HG03558 (cell line): Measurements from ENCODE around the gene C11orf91.
"Not testable (repeated sequence)": the region's sequence is repeated elsewhere in the genome, so short reads cannot be mapped to it uniquely, and the experiment has no call there.

Experiments used
- ATAC-seq: cut with Tn5 transposase; IDR thresholded peaks from one replicate; pipeline ENCODE4 v1.9.1; 2021; ENCODE audit warnings: moderate number of reproducible peaks; ENCODE audit not compliant: unreplicated experiment; ENCODE audit errors: extremely low read depth

C11orf91 gene

GRCh38 chr11:33700502-33701271, at the start of gene C11orf91:
Gene C11orf91, minus strand, starts transcription at chr11:33700826. Its CDS starts 86 bp downstream, at chr11:33700740.
- ATAC-seq = peak; percentile 58

GRCh38 chr11:33747979-33748378, 47.4 kb upstream of the C11orf91 start:
- no peak for ATAC-seq

GRCh38 chr11:33743291-33743690, 42.7 kb upstream of the C11orf91 start:
- ATAC-seq = no peak

- no peak for ATAC-seq
Observed at GRCh38 chr11:33742249-33742851, 41.7 kb upstream of the C11orf91 start.

GRCh38 chr11:33741806-33742205, 41.2 kb upstream of the C11orf91 start:
- no peak for ATAC-seq

- ATAC-seq = no peak
Observed at GRCh38 chr11:33737362-33737821, 36.8 kb upstream of the C11orf91 start.

- no peak for ATAC-seq
Observed at GRCh38 chr11:33736148-33736812, 35.7 kb upstream of the C11orf91 start, which contains the start of gene CD59. Gene CD59, minus strand, starts transcription at chr11:33736423. Its CDS starts 13,978 bp downstream, at chr11:33722445.

- ATAC-seq = no peak
Observed at GRCh38 chr11:33735271-33736147, 34.9 kb upstream of the C11orf91 start.

GRCh38 chr11:33734441-33735270, 34.0 kb upstream of the C11orf91 start:
- no peak for ATAC-seq

GRCh38 chr11:33733980-33734379, 33.4 kb upstream of the C11orf91 start:
- no peak for ATAC-seq

GRCh38 chr11:33731723-33732531, 31.3 kb upstream of the C11orf91 start:
- no peak for ATAC-seq

GRCh38 chr11:33730716-33731115, 30.1 kb upstream of the C11orf91 start:
- no peak for ATAC-seq

- not testable (repeated sequence) for ATAC-seq
Observed at GRCh38 chr11:33729072-33729664, 28.5 kb upstream of the C11orf91 start.

GRCh38 chr11:33727539-33727938, 26.9 kb upstream of the C11orf91 start:
- not testable (repeated sequence) for ATAC-seq

- ATAC-seq = no peak
Observed at GRCh38 chr11:33725496-33725895, 24.9 kb upstream of the C11orf91 start.

GRCh38 chr11:33724644-33725035, 24.0 kb upstream of the C11orf91 start:
- no peak for ATAC-seq

- no peak for ATAC-seq
Observed at GRCh38 chr11:33723238-33723881, 22.7 kb upstream of the C11orf91 start.
